Left lung (tissue), 10 donors: ENCODE results near the gene PRDM5. TPM values are rescaled to one million over a fixed set of nuclear protein-coding genes. Genes with fewer than 3 reads are reported as not detected.

ENCODE experiments used
- ATAC-seq: fragments of 200-7000 bp; cut with Tn5 transposase; one replicate; pipeline ENCODE4 v1.9.1; 2020; ENCODE audit warnings: moderate library complexity
- DNase-seq, 4 donors: peaks; one replicate each; pipeline ENCODE4 v3.0.0-alpha.2; 2013 to 2020
- H3K27ac ChIP-seq, 2 donors: fragments of 200-600 bp; sonication (generic) in 1 of 2; one replicate each; pipeline versions ENCODE4 v1.5.0 to v1.8.0; 2020 to 2021
- H3K27me3 ChIP-seq, 2 donors: fragments of 200-600 bp; sonication (generic) in 1 of 2; one replicate each; pipeline versions ENCODE4 v1.5.0 to v1.8.0; 2020 to 2021
- H3K36me3 ChIP-seq, 2 donors: fragments of 200-600 bp; sonication (generic) in 1 of 2; one replicate each; pipeline versions ENCODE4 v1.5.0 to v1.8.0; 2020 to 2021
- H3K4me1 ChIP-seq, 2 donors: fragments of 200-600 bp; one replicate each; pipeline ENCODE4 v1.8.0; 2021
- H3K4me3 ChIP-seq, 2 donors: fragments of 200-600 bp; sonication (generic) in 1 of 2; one replicate each; pipeline versions ENCODE4 v1.5.0 to v1.8.0; 2020 to 2021; ENCODE audit warnings: mild to moderate bottlenecking in 1 of 2
- H3K9me3 ChIP-seq, 2 donors: fragments of 200-600 bp; sonication (generic) in 1 of 2; one replicate each; pipeline versions ENCODE4 v1.5.0 to v1.8.0; 2020 to 2021
- CTCF ChIP-seq, 2 donors: fragments of 200-600 bp; sonication (generic) in 1 of 2; IDR thresholded peaks; one replicate each; pipeline versions ENCODE4 v1.5.0 to v1.8.0; 2021; ENCODE audit warnings: antibody characterized with exemption in 2 of 2
- intact Hi-C, 2 donors: fragments of 100-400 bp; cut with DNase I; formaldehyde crosslinking; loops; one replicate each; pipeline versions ENCODE4 v1.11.2 to v1.14.2; 2022
- polyA plus RNA-seq, 6 donors: library from polyadenylated mRNA; unstranded; fragments of 120-200 nt; gene quantifications; one replicate each; pipeline ENCODE4 v1.2.1, GENCODE V29; 2013; ENCODE audit not compliant: insufficient read length in 6 of 6
- total RNA-seq, 2 donors: library from RNA; stranded (reverse); fragmentation: NEBNext Ultra II Directional; extraction: Animal tissue kit (Norgen Biotek cat#: 25700); gene quantifications; one replicate each; pipeline ENCODE4 v1.2.1, GENCODE V29; 2021
- donor health status: DM: no; HTN: yes; CAD: no.
- donor health status: DM: no; HTN: no; CAD: no.

Gene PRDM5
- total and polyA plus RNA-seq, 8 donors = 12.1 to 35.1 (median 30.3) TPM

GRCh38 chr4:120856294-120856693, 66.2 kb downstream of the PRDM5 start:
- DNase-seq (peak in 1 of 4 donors; percentile 39), ATAC-seq (peak; percentile 88)
- TF ChIP-seq CTCF (IDR thresholded peaks at IDR 0.05) = no peak
- peak overlapping the region in 1 of 2 donors; percentile 17 for H3K27ac ChIP-seq
- no peaks in the 10 kb centered on the region for H3K27me3 ChIP-seq
- H3K4me3 ChIP-seq = no peak overlapping the region
- no peaks in the 10 kb centered on the region for H3K9me3 ChIP-seq
- intact Hi-C loops = no loop called here
- no peaks in the 10 kb centered on the region for H3K36me3 ChIP-seq
- no peaks in the 10 kb centered on the region for H3K4me1 ChIP-seq

GRCh38 chr4:120855307-120856001, 67.1 kb downstream of the PRDM5 start:
- Histone ChIP-seq H3K27me3 (no peaks in the 10 kb centered on the region), H3K4me3 (no peak overlapping the region), H3K4me1 (no peaks in the 10 kb centered on the region), H3K27ac (peak overlapping the region in 1 of 2 donors; percentile 17), H3K9me3 (no peaks in the 10 kb centered on the region), H3K36me3 (no peaks in the 10 kb centered on the region)
- ATAC-seq (peak; percentile 66), DNase-seq (no peak)
- intact Hi-C loops = no loop called here
- no peak for TF ChIP-seq CTCF (IDR thresholded peaks at IDR 0.05)

GRCh38 chr4:120853161-120853935, 69.2 kb downstream of the PRDM5 start:
- intact Hi-C loops = no loop called here
- Histone ChIP-seq H3K27ac (no peak overlapping the region), H3K36me3 (no peaks in the 10 kb centered on the region), H3K4me1 (no peaks in the 10 kb centered on the region), H3K4me3 (no peak overlapping the region), H3K27me3 (no peaks in the 10 kb centered on the region), H3K9me3 (no peaks in the 10 kb centered on the region)
- DNase-seq (no peak), ATAC-seq (no peak)
- TF ChIP-seq CTCF (IDR thresholded peaks at IDR 0.05) = no peak

- no peaks in the 10 kb centered on the region for H3K9me3 ChIP-seq
- H3K4me1 ChIP-seq = peaks cover 0 to 3% of the 10 kb centered on the region in 2 donors
- no peak overlapping the region for H3K27ac ChIP-seq
- intact Hi-C loops = no loop called here
- H3K36me3 ChIP-seq = no peaks in the 10 kb centered on the region
- DNase-seq (no peak), ATAC-seq (no peak)
- H3K27me3 ChIP-seq = no peaks in the 10 kb centered on the region
- H3K4me3 ChIP-seq = no peak overlapping the region
- no peak for TF ChIP-seq CTCF (IDR thresholded peaks at IDR 0.05)
Observed at GRCh38 chr4:120850018-120850599, 72.4 kb downstream of the PRDM5 start.

GRCh38 chr4:120847019-120847582, 75.4 kb downstream of the PRDM5 start:
- Histone ChIP-seq H3K4me3 (no peak overlapping the region), H3K27ac (no peak overlapping the region), H3K9me3 (no peaks in the 10 kb centered on the region), H3K4me1 (peaks cover 6 to 10% of the 10 kb centered on the region in 2 donors), H3K36me3 (no peaks in the 10 kb centered on the region), H3K27me3 (no peaks in the 10 kb centered on the region)
- TF ChIP-seq CTCF (IDR thresholded peaks at IDR 0.05) = no peak
- no peak for DNase-seq
- ATAC-seq = no peak
- intact Hi-C loops = no loop called here
